Measurements from ENCODE around the gene BOD1L1.

DNA sequence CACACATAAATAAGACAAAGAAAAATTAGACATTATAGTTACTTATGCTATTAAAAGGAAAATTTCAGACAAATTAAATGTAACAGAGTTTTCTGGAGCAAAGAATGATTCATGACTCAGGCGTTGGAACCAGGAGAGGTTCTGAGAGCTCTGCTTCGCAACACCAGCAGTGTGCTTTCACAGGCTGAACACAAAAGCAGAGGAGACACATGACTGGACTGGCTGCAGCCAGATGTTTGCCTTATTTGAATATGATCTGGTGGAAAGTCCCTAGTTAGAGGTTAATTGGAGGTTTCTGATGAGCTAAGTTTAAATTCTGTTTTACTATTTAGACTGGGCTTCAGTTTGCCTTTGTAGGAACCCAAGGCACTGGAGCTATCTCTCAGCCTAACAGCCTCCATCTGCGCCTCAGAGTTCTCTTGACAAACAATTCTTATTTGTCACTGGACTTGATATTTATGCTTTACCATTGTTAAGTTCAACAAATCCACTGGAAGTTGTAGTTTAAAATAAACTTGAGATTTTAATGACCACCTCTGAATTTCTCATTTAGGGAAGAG lies 16.2 kb downstream of the BOD1L1 start:
- TF ChIP-seq, protein P1, sequence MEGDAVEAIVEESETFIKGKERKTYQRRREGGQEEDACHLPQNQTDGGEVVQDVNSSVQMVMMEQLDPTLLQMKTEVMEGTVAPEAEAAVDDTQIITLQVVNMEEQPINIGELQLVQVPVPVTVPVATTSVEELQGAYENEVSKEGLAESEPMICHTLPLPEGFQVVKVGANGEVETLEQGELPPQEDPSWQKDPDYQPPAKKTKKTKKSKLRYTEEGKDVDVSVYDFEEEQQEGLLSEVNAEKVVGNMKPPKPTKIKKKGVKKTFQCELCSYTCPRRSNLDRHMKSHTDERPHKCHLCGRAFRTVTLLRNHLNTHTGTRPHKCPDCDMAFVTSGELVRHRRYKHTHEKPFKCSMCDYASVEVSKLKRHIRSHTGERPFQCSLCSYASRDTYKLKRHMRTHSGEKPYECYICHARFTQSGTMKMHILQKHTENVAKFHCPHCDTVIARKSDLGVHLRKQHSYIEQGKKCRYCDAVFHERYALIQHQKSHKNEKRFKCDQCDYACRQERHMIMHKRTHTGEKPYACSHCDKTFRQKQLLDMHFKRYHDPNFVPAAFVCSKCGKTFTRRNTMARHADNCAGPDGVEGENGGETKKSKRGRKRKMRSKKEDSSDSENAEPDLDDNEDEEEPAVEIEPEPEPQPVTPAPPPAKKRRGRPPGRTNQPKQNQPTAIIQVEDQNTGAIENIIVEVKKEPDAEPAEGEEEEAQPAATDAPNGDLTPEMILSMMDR (IDR thresholded peaks at IDR 0.05): no peak
- TF ChIP-seq POLR2AphosphoS5 (IDR thresholded peaks at IDR 0.05): no peak
- TF ChIP-seq POLR2A (IDR thresholded peaks at IDR 0.05): no peak
- no peak for TF ChIP-seq EP300 (IDR thresholded peaks at IDR 0.05)
